Activated naive CD4-positive, alpha-beta T cell treated with Interleukin-2 at 50 U/mL for 16 hours (primary cell): Measurements from ENCODE around the gene SCN1B.
A peak's percentile ranks its signal among the peaks of the same experiment; 100 is the strongest.
"Not testable (repeated sequence)": the region's sequence is repeated elsewhere in the genome, so short reads cannot be mapped to it uniquely, and the experiment has no call there.

Experiments
- DNase-seq: peaks from one replicate; pipeline ENCODE4 v3.0.0-alpha.2; 2020

Gene SCN1B

DNA sequence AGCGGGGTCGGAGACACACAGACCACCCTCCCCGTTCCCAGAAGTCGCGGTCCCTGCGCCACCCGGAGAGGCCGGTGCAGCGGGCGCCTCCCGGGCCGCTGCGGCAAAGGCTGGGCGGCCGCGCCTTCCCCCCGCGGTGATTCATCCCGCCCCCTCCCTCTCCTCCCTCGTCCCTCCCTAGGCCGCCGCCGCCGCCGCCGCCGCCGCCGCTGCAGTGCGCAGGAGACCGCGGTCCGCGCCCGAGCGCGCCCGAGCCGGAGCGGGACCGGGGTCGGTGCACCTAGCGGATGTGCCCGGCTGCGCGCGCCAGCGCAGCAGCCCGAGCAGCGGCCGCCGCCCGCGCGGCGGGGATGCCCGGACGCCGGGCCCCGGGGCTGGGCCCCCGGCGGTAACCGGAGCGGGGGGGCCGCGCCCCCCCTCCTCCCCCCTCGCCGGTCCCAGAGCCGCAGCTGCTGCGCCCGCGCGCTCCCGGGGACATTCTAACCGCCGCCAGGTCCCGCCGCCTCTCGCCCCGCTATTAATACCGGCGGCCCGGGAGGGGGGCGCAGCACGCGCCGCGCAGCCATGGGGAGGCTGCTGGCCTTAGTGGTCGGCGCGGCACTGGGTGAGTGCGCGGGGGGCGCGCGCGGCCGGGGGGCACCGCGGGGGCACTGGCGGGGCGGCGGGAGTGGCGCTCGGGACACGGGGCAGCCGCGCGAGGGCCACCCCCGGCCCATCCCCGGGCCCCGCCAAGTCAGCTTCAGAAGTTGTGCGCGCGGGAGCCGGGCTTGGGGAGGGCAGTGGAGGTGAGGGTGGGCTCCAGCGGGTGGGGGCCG lies at the start of gene SCN1B:
Gene SCN1B (plus strand): TSS at position 214 of the 815 bp plus-strand sequence. CDS start 351 bp downstream, at position 565.
- DNase-seq = peak; percentile 73

DNA sequence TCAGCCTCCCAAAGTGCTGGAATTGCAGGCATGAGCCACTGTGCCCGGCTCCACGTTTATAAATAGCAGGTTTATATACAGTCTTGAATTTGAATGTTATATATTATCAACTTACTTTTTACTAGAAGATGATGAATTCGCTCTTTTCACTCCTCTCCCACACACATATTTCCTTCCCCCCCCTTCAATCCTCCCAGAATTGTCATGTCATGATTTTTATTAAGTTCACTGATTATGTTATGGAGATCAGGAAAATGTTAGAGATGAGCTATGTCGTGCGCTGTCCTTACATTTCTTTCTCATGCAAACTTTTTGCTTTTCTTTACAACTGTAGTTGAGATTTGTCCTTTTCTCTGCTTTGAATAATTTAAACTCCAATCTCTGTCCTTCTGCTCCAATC lies 48.0 kb upstream of the SCN1B start:
- no peak for DNase-seq

DNA sequence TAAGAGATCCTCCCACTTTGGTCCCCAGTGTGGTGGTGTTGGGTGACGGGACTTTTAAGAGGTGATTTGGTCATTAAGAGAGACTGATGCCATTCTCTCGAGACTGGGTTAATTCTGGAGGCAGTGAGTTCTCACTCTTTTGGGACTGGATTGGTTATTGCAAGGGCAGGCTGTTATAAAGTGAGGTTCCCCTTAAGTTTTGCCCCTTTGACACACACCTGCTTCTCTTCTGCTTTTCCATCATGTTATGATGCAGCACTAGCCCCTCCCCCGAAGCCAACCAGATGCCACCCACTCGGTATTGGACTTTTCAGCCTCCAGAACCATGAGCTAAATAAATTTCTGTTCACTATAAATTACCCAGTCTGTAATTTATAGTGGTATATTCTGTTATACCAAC lies 46.5 kb upstream of the SCN1B start:
- no peak for DNase-seq

DNA sequence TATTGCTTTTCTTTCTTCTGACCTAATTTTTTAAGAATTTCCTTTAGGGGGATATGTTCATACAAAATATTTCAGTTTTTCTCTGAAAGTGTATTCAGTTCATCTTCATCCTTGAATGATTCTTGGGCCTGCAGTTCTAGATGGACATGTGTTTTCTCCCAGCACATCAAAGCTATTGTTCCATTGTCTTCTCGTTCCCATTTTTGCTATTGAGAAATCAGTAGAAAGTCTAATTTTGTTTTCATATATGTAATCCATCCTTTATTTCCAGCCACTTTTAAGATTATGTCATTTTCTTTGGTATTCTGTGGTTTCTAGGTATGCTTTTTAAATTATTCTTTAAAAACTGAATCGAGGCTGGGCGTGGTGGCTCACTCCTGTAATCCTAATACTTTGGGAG lies 46.0 kb upstream of the SCN1B start:
- DNase-seq = no peak

GRCh38 chr19:34985249-34986022 lies 44.8 kb upstream of the SCN1B start:
- DNase-seq = no peak

DNA sequence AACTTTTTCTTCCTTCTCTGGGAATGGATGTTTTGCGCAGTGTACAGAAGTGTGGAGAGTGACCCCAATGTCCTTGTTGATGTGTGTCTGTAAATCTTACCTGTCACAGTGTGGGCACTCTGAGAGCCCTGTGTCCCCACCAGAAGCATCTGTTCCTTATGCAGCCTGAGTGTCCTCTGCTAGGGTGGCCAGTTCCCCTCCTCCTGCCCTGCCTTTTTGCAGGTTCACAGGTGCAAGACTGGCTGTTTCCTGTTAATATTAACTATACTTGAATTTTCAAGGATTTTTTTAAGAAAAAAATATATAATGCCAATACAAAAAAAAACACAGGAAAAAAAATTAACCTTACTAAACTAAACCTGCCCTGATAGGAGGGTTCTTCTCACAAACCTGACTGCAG lies 42.2 kb upstream of the SCN1B start:
- DNase-seq = no peak

- no peak for DNase-seq
These were observed 41.0 kb upstream of the SCN1B start for GRCh38 chr19:34989298-34989697.

GRCh38 chr19:34990578-34991192 lies 39.6 kb upstream of the SCN1B start:
- DNase-seq = peak; percentile 50

- no peak for DNase-seq
These were observed 38.5 kb upstream of the SCN1B start for GRCh38 chr19:34991542-34992333.

DNA sequence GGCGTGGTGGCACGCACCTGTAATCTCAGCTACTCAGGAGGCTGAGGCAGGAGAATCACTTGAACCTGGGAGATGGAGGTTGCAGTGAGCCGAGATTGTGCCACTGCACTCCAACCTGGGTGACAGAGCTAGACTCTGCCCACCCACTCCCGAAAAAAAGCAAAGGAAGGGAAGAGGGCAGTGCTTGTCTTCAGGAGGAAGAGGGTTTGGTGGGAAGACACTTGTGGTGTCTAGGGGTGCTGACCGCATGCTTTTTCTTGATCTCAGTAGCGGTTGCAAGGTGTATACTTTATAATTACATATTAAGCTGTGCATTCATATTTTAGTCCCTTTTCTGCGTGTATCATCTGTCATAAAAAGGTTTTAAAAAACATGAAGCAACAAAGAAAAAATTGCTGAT lies 37.7 kb upstream of the SCN1B start:
- DNase-seq = not testable (repeated sequence)

DNA sequence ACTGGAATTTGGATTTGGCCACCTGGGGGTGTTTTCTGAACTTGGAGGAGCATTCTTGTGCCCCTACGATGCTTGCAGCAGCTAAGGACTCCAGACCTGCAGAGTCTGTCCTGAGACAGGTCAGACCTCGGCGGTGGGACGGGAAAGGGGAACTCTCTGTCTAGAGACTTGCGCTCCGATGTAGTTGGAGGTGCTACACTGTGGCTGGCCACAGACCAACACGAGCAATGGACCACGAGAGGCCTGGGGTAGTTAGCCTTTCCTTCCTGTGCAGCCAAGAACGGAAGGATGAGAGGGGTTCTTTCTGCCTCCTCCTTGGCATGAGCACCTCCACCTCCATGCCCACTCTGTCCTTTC lies 36.0 kb upstream of the SCN1B start:
- no peak for DNase-seq

- DNase-seq = no peak
These were observed 35.4 kb upstream of the SCN1B start for GRCh38 chr19:34994643-34995541.

DNA sequence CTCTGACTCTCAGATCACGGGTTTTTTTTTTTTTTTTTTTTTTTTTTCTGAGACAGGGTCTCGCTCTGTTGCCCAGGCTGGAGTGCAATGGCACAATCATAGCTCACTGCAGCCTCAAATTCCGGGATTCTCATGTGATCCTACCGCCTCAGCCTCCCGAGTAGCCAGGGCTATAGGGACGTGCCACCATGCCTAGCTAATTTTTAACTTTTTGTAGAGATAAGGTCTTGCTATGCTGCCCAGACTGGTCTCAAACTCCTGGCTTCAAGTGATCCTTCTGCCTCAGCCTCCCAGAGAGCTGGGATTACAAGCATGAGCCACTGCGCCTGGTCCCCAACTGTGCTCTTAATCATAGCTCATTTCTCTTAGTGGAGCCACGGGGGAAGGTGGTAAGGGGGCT lies 34.7 kb upstream of the SCN1B start:
- DNase-seq = no peak

GRCh38 chr19:34997071-34997617 lies 33.1 kb upstream of the SCN1B start:
- DNase-seq = no peak

DNA sequence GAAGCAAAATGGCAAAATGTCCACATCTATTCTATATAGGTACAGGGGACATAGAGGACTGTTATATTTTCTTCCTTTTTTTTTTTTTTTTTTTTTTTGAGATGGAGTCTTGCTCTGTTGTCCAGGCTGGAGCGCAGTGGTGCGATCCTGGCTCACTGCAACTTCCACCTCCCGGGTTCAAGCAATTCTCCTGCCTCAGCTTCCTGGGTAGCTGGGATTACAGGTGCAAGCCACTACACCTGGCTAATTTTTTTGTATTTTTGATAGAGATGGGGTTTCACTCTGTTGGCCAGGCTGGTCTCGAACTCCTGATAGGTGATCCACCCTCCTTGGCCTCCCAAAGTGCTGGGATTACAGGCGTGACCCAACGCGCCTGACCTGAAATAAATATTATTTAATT lies 32.0 kb upstream of the SCN1B start:
- DNase-seq = not testable (repeated sequence)

DNA sequence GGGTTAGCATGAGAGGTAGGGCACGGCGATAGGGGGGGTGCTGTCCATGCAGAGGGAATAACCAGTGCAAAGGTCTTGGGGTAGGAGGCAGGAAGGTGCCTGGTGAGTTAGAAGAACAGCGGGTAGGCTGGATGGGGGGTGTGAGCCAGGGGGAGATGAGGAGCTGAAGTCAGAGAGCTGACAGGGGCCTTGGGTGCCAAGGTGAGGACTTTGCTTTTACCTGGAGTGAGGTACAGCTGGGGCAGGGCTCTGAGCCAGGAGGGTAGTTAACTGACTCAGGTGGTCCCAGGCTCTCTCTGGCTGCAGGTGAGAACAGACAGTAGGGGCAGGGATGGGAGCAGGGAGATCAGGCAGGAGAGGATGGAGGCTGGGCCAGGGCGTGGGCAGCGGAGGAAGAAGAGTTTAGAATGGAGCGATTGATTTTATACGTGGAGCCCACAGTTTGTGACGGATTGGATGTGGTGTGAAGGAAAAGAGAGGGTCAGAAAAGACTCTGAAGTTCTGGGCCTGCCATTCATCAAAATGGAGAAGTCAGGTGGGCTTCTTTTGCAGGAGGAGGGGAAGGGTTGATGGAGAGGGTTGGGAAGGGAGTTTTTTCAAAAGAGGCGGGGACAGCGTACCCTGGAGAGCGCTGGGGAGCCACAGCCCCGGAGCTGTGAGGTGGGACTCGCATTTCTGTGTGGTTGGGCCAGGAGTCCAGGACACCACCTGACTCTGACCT lies 31.3 kb upstream of the SCN1B start:
- DNase-seq = no peak

GRCh38 chr19:34999498-35000337 lies 30.6 kb upstream of the SCN1B start, which contains the start of gene GRAMD1A:
TSS of gene GRAMD1A (plus strand) at chr19:35000323. CDS start at chr19:35000479, 156 bp downstream.
- peak; percentile 79 for DNase-seq

- no peak for DNase-seq
These were observed 30.0 kb upstream of the SCN1B start for GRCh38 chr19:35000338-35000646.

DNA sequence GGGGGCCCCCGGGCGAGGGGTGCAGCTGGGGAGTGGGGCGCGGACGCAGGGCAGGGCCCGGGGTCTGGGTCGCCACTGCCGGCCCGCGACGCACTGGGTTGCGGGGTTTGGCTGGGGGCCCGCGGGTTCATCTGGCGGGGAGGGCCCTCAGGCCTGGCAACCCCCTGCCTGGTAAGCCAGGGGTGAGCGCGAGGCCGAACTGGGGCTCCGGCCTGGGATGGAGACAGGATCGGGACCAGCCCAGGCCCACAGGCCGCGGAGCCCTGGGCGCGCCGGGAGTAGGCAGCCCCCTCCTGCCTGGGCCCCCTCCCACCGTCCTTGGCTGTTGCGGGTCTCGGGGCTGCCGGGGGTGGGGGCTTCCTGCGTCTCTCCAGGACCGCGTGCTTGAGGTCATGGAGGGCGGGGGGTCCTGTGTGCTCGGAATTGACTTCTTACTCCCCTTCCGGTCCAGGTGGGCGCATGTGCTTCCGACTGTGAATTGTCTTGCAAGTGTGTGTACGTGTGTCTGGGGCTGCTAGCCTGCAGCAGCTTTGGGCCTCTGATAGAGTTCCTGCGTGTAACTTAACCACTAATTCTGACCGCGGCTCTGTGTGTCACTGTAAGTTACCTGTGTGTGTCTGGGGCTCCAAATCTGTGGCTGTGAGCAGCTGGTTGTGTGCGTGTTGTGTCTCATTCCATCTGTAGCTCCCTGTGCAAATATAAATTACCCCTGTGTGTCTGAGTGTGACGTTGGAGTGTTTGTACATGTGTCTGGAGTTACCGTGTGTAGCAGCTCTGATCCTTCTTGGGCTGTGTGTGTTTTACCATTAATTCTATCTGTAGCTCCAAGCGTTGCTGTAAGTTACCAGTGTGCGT lies 29.4 kb upstream of the SCN1B start:
- peak; percentile 70 for DNase-seq
